ENCODE results near the gene GIMAP5. TPM values are rescaled to one million over a fixed set of nuclear protein-coding genes. Genes with fewer than 3 reads are reported as not detected.

GIMAP5 gene
- total and polyA plus RNA-seq, 9 of the 15 experiments (the other 6 are each of a cell fraction or from before 2014, with no cell fraction given) = 0.35 TPM; not detected in 8

- TF ChIP-seq, protein P1, sequence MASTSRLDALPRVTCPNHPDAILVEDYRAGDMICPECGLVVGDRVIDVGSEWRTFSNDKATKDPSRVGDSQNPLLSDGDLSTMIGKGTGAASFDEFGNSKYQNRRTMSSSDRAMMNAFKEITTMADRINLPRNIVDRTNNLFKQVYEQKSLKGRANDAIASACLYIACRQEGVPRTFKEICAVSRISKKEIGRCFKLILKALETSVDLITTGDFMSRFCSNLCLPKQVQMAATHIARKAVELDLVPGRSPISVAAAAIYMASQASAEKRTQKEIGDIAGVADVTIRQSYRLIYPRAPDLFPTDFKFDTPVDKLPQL (IDR thresholded peaks at IDR 0.05; ENCODE audit: extremely low read depth, insufficient read length) = no peak
- TF ChIP-seq, protein P2, sequence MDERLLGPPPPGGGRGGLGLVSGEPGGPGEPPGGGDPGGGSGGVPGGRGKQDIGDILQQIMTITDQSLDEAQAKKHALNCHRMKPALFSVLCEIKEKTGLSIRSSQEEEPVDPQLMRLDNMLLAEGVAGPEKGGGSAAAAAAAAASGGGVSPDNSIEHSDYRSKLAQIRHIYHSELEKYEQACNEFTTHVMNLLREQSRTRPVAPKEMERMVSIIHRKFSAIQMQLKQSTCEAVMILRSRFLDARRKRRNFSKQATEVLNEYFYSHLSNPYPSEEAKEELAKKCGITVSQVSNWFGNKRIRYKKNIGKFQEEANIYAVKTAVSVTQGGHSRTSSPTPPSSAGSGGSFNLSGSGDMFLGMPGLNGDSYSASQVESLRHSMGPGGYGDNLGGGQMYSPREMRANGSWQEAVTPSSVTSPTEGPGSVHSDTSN (CRISPR knock-in tag; IDR thresholded peaks at IDR 0.05; ENCODE audit: low read depth) = no peak
- TF ChIP-seq, protein P2 (tag; conservative IDR thresholded peaks at IDR 0.05; ENCODE audit: low read depth) = peak; percentile 91
- no peak for TF ChIP-seq ZNF232 (CRISPR knock-in tag; IDR thresholded peaks at IDR 0.05)
- no peak for TF ChIP-seq CSDE1 (IDR thresholded peaks at IDR 0.05)
- no peak for TF ChIP-seq CHD2 (IDR thresholded peaks at IDR 0.05; ENCODE audit: low read depth, low read length)
- TF ChIP-seq ZNF224 (CRISPR knock-in tag; IDR thresholded peaks at IDR 0.05) = no peak
- no peak for TF ChIP-seq HDGF (IDR thresholded peaks at IDR 0.05)
- TF ChIP-seq MAFF (IDR thresholded peaks at IDR 0.05; ENCODE audit: low read length) = no peak
- TF ChIP-seq, protein P3, sequence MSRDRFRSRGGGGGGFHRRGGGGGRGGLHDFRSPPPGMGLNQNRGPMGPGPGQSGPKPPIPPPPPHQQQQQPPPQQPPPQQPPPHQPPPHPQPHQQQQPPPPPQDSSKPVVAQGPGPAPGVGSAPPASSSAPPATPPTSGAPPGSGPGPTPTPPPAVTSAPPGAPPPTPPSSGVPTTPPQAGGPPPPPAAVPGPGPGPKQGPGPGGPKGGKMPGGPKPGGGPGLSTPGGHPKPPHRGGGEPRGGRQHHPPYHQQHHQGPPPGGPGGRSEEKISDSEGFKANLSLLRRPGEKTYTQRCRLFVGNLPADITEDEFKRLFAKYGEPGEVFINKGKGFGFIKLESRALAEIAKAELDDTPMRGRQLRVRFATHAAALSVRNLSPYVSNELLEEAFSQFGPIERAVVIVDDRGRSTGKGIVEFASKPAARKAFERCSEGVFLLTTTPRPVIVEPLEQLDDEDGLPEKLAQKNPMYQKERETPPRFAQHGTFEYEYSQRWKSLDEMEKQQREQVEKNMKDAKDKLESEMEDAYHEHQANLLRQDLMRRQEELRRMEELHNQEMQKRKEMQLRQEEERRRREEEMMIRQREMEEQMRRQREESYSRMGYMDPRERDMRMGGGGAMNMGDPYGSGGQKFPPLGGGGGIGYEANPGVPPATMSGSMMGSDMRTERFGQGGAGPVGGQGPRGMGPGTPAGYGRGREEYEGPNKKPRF (IDR thresholded peaks at IDR 0.05; ENCODE audit: low read depth, low read length) = no peak
- TF ChIP-seq ZNF3 (CRISPR knock-in tag; IDR thresholded peaks at IDR 0.05) = no peak
- no peak for TF ChIP-seq XRCC5 (IDR thresholded peaks at IDR 0.05; ENCODE audit: low read depth, low read length)
- TF ChIP-seq UBTF (IDR thresholded peaks at IDR 0.05; ENCODE audit: borderline replicate concordance in 1 of 2, low read depth in 2 of 2, low read length in 2 of 2) = no peak
- TF ChIP-seq, protein P4, sequence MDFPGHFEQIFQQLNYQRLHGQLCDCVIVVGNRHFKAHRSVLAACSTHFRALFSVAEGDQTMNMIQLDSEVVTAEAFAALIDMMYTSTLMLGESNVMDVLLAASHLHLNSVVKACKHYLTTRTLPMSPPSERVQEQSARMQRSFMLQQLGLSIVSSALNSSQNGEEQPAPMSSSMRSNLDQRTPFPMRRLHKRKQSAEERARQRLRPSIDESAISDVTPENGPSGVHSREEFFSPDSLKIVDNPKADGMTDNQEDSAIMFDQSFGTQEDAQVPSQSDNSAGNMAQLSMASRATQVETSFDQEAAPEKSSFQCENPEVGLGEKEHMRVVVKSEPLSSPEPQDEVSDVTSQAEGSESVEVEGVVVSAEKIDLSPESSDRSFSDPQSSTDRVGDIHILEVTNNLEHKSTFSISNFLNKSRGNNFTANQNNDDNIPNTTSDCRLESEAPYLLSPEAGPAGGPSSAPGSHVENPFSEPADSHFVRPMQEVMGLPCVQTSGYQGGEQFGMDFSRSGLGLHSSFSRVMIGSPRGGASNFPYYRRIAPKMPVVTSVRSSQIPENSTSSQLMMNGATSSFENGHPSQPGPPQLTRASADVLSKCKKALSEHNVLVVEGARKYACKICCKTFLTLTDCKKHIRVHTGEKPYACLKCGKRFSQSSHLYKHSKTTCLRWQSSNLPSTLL (IDR thresholded peaks at IDR 0.05) = no peak
- TF ChIP-seq SPI1 (IDR thresholded peaks at IDR 0.05; ENCODE audit: borderline replicate concordance, low read depth, low read length) = peak; percentile 98
- TF ChIP-seq ZNF124 (CRISPR knock-in tag; IDR thresholded peaks at IDR 0.05) = no peak
- no peak for TF ChIP-seq BRD9 (IDR thresholded peaks at IDR 0.05; ENCODE audit: low read depth, partially characterized antibody)
- TF ChIP-seq SP1 (CRISPR knock-in tag; IDR thresholded peaks at IDR 0.05) = no peak
Observed at GRCh38 chr7:150787321-150788281, 50.4 kb downstream of the GIMAP5 start (continued).

All from K562 (cell line).